Glomerular visceral epithelial cell (primary cell): ENCODE data around the gene NALCN.

Experiments
- DNase-seq: peaks from one replicate; pipeline ENCODE4 v3.0.0-alpha.2; 2016; ENCODE audit errors: extremely low spot score

Gene NALCN

DNA sequence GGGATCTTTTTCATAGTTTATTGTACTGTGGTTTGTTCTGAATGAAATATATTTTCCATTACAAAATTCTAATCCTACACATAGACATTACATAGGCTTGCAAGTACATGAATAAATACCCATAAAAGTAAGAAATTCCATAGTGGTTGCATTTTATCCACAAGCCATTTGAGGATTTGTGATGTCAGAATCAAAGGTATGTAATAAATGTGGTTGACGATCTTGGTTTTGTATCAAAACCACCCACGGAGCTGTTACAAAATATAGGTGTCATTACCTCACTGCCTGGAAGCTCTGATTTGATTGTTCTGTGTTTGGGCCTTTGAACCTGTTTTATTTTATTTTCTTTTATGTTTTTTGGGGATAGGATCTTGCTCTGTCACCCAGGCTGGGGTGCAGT is 125.1 kb downstream of the NALCN start:
- DNase-seq: no peak

DNA sequence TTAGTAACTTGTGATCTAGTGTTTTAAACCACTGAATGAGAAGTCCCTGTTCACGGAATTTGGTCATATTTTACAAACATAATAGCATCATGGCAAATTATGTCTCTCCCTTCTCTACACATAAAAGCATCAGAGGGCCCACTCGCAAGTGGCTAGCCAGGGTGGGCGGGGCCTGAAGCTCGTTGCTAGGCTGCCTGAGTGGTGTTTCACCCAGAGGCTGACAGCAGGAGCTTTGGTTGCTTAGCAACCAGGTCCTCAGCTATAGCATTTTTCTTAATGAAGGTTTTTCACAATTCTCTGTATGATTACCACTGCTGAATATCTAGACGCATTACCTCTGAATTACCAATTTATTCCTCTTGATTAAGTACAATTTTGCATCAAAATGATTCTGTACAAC is 126.5 kb downstream of the NALCN start:
- peak; percentile 15 for DNase-seq

DNA sequence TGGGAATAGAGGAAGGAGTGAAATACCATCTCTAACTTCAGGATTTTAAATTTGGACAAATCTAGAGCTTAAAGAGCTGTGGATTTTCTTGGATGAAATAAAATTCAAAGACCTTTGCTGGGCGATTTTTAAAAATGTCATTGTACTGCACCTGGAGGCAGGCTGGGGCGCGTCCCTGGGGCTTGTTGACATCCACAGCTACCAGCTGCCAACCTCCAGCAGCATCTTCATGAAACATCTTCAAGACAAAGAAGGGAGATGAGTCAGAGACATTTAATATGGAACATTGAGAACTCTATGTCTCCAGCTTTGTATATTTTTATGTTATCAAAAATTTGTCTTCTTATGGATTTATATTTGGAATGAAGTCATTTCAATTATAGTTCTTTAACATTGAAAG is 132.5 kb downstream of the NALCN start:
- DNase-seq: no peak

DNA sequence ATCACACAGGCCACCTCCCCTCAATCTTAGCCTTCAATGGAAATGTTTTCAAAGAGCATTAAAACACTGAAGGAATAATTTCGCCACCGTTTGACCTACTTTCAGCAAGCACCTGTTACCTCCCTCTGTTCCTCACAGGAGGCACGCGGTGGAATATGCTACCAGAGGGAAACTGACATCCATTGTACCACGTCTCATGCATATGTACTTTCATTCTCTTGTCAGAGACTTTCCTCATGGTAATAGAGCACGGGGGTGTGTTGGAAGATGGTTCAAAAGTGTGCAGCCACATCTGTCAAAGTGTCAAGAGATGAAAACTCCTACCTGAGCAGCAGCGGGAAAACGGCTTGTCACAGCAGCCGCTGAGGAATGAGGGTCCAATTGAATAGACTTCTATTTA is 143.4 kb downstream of the NALCN start:
- DNase-seq: no peak

DNA sequence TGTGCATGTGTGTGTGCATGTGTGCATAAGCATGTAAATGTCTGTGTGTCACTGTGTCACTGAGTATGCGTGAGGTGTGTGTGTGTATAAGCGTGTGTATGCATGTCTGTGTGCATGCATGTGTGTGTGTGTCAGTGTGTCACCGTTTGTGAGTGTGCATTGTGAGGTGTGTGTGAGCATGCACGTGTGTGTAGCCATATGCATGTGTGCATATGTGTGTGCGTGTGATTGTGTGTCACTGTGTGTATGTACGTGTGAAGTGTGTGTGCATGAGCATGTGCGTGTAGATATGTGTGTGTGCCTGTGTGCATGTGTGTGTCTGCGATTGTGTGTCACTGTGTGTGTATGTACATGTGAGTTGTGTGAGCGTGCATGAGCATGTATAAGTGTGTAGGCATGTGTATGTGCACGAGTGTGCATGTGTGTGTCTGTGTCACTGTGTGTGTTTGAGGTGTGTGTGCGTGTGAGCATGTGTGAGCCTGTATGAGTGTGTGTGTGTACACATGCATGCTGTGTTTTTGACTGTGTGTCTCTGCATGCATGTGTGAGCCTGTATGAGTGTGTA is 144.5 kb downstream of the NALCN start:
- DNase-seq: no peak

DNA sequence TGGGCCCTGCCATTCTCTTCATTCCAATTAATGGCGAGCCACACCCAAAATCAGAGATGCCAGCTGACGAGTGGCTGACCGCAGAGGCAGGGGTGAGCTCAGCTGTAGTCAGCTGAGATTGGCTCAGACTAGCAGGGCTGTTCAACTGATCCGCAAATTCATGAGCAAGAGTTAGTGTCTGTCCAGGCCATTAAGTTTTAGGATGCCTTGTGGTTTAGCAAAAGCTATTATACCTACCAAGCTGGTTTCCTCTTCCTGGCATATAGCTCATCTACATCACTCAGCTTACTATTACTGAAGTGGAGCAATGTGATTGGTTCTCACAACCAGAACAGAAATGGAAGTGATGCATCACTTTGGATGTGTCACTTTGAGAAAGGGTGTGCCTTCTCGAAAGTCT is 148.7 kb downstream of the NALCN start:
- peak; percentile 92 for DNase-seq

DNA sequence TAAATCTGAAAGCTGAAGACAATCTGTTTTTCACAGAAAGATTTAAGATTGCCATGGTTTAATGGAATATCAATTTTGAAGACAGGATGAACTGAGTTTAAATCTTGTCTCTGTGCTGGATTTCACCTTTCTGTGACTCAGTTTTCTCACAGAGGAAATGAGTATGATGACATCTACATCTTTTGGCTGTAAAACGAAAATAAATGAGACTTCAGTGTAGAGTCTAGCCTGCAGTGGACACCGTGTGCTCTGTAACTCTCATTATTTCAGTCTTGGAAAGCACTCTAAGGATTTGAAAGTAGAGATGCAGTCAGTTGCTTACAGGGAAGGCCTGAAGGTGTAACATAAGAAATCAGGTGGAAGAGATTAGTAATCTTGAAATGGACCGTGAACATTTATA is 150.4 kb downstream of the NALCN start:
- no peak for DNase-seq

DNA sequence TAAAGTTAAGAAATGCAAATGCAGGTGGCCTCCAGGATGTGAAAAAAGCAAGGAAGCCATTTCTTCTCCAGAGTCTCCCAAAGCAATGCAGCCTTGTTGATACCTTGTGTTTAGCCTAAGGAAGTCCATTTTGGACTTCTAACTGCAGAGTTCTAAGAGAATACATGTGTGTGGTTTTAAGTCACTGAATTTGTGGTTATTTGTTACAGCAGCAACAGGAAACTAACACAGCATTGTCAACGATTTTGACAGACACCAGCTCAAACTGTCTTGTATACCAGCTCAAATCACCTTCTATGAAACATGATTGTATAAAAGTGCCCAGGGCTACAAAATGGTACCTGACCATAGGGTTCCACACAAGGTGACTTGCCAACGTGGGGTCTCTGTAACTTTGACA is 151.4 kb downstream of the NALCN start:
- DNase-seq: no peak

DNA sequence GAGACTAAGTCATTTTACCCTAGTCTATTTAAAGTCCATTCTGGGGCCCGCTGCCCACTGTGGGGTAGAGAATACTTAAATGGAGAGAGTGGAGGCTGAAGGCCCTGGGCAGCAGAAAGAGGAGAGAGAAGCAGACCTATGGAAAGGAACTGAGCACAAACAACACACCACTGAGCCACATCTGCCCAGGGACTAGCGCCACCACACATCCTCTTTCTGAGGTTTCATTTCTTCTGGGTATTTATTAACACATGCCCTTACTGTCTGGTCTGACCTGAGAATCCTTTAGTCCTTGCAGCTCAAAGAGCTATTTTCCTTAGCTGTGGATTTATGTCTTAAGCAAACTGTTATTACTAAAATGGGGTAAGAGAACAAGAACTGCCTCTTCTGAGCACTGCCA is 154.0 kb downstream of the NALCN start:
- no peak for DNase-seq

DNA sequence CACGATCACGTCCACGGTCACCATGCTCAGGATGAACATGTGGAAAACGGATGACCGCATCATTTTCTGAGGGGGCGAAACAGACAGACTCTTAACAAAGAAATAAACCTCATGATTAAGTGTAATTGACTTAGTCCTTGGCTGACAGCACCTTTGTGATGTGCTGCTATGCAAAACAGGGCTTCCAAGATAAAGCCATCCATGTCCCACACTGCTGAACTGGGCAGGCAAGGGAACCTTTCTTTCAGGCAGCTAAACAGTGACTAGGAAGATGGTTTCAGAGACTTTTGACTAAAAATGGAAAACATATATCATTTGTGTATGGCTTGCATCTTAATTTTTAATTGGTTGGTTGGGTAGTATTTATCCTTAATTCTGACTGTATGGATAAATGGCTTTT is 157.8 kb downstream of the NALCN start:
- DNase-seq: no peak

DNA sequence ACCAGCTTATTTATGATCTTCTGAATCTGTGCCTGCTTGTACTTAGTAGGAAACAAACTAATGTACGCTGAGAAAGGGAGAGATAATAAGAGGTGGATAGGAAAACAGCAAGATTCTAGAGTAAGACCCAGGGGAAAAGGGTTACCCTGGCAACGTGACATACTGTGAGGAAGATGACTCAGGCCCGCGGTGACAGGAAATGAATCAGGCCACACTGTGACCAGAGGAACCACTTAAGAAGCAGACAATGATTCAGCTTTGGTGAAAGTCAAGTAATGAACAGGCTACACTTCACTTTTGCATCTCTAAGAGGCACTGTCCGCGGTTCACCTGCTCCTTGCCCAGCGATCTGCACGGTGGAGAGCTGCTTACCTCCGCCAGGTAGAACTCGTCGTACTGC is 158.2 kb downstream of the NALCN start:
- peak; percentile 89 for DNase-seq

DNA sequence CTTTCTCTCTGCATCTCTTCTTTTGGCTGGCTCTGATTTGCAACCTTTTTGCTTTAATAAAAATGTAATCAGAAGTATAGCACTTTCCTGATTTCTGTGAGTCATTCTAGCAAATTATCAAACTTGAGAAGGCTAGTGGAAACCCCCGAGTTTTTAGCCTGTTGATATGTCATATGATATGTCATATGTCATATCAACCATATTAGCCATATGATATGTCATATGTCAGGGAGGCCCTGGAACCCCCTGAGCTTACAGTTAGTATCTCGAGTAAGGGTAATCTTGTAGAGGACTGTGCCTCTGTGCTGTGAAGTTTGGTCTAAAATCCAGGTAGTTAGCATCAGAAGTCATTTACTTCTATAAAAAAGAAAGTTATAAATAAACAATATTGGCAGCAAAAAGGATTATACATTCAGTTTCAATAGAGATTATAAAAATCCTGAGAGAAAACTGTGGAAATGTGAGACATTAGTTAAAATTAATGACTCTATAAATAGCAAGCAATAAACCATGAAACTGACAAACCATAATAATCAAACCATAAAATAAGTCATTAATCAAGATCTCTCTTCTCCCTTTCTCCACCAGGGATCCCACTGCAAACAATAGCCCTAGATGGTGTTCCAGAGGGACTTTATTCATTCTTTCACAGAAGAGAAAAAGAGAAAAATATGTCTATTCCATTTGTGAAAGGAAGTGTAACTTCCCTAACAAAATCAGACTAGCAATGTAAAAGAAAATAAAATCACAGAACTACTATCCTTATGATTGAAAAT is 167.4 kb downstream of the NALCN start:
- no peak for DNase-seq

DNA sequence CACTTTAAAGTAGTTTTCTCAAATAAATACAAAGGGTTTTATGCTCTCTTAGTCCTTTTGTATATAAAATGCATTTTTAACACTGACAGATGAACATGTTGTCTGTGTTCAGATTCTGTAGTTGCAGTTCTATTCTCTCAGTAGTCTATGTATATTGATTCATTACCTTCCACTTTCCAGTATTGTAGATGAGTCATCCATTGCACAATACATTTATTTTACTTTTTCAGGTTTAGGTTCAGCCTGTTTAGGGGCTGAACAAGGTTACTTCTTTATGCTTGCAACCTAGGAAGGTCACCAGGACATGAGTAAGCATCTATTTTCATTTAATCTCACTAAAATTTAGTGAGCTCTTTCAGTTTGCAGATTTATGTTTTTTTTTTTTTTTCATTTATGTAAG is 173.6 kb downstream of the NALCN start:
- no peak for DNase-seq

DNA sequence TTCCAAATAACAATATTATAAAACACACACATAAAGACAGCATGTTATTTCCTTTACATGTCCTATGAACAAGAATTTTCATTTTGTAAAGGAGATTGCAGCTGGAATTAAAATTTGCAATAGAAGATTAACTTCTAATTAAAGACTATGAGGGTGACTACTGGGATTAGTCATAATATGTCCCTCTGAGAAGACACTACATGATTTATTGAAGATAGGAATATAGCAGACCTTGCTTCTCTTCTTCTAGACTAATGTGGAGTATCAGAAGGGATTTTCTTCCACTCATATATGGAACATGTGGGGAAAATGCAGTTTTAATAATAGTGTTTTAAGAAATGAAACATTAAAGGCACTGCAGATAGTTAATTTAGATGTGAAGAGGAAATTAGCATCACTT is 177.8 kb downstream of the NALCN start:
- no peak for DNase-seq

DNA sequence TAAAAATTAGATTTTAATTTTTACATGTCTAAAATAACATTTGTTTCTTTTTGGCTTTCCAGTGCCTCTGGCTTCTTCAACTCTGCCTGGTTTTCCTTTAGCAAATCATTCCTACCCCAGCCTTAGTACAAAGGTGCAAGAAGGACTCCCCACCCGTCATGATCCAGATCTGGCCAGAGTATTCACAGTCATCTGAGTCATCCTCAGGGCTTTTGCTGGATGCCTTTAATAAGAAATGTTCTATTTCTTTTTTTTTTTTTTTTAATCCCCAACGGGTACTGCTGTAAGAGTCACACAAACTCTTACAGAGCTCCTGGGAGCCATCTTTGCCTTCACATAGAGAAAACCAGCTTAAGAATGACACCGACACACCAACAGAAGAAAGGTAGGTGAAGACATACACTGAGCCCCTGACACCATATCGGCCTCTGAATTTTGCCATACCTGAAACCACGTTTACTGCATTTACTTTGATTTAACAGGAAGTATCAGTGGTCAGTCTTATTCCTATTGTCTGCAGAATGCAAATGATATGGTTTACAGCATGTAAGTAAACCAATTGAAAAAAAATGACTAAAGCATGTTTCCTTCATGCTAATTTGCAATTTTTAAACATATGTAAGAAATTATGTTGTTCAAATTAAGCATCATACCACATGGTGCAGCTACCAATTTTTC is 184.4 kb downstream of the NALCN start:
- DNase-seq: no peak

DNA sequence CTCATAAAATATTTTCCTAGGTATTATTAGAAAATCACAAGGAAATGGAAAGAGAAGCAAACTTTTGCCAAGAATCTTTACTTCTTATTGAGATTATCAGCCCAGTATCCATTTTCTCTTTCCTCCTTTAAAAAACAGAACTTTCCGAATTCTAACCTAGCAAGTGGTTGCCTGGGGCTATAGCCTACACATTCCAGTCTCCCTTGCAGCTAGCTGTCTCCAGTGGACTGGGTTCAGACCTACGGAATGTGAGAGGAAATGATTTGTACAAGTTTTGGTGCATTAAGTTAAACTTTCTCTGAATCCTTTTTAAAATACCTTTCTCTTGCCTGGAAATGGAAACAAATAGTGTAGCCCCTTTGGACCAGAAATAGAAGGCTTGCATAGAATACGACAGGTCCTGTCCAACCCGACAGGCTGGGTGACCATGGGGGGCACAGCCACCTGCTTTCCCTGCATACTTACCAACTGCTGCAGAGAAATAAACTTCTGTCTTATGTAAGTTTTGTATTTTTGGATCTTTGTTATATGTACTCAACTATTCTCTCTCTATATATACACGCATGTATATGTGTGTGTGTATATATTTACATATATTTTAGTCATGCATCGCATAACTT is 185.9 kb downstream of the NALCN start:
- no peak for DNase-seq

DNA sequence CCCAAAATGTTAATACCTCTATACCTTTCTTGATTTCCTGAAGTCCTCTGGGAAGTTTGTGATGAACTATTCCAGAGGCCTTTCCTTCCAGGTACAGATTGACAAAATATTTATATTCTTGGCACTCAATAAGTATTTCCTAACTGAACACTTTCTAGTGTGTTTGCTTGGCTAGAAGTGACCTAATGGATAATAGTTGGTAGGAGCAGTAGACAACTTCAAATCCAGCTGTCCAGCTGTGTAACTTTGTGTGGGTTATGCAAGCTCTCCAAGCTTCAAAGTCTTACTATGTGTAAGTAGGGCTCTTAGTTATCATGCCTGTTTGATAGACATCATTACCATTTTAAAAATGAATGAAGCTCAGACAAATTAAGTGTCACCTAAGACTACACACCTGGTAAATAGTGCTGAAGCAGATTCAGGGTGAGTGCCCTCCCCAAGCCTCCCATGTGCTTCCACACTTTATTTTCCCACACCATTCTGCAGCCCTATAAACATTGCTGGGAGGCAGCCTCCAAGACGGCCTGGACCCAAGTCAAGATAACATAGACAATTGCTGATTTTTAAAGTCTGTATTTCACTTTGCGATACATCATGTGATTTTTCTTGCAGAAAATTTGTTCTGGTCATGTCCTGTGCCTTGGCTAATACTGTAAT is 196.6 kb downstream of the NALCN start:
- no peak for DNase-seq

DNA sequence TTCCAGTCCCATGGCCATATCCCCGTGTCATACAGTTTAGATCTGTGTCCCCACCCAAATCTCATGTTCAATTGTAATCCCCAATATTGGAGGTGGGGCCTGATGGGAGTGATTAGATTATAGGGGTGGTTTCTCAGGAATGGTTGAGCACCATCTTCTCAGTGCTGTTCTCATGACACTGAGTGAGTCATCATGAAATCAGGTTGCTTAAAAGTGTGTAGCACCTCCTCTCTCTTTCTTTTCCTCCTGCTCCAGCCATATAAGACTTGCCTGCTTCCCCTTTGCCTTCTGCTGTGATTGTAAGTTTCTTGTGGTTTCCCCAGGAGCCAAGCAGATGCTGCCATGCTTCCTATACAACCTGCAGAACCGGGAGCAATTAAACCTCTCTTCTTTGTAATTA is 197.8 kb downstream of the NALCN start:
- no peak for DNase-seq

DNA sequence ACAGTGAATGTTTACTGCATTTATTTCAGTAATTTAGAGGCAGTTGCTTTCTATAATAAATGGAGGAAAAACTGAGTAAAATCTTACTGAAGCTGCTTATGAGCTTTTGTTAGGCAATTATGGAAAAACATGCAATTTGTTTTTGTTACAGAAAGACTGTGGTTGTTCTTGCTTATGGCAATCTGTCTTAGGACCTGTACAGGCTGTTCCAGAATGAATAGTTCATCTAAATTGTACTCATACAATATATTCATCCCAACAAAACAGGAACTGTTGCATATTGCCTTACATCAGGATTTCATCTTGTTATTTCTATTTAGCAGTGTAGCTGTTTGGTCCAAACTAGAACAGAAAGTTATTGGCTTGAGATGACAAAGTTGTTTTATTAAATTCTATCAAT is 199.2 kb downstream of the NALCN start:
- no peak for DNase-seq

DNA sequence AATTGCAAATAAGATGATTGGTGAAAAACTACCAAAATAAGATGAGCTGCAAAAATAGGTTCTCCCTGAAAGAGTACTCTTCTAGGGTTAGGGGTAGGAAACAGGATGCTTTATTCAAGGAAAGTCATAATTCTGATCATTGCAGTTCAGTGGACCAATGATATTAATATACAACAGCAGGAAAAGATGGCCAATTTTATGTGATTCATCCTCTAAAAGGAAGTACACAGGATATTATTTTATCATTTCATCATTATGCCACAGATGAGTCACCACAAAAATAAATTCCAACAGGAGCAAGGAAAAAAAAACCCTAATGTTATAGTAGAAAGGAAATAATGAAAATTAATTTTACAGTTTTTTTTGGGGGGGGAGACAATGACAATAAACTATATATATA is 205.0 kb downstream of the NALCN start:
- DNase-seq: peak; percentile 13

DNA sequence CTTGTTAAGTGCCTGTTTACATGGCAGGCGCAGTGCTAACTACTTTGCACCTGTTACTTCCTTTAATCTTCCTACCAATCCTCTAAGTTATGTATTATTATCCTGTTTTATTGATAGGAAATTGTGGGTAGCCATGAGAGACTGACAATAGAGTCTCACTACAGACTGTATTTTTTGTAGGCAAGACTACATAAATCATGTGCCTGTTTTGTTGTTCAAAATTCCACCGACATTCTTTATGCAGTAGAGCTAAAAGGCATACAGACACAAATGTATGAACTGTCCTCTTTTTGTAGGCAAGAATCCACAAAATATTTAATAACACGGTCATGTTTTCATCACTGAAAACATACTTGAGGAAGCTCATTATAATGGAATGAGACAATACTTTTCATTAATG is 205.5 kb downstream of the NALCN start:
- no peak for DNase-seq

DNA sequence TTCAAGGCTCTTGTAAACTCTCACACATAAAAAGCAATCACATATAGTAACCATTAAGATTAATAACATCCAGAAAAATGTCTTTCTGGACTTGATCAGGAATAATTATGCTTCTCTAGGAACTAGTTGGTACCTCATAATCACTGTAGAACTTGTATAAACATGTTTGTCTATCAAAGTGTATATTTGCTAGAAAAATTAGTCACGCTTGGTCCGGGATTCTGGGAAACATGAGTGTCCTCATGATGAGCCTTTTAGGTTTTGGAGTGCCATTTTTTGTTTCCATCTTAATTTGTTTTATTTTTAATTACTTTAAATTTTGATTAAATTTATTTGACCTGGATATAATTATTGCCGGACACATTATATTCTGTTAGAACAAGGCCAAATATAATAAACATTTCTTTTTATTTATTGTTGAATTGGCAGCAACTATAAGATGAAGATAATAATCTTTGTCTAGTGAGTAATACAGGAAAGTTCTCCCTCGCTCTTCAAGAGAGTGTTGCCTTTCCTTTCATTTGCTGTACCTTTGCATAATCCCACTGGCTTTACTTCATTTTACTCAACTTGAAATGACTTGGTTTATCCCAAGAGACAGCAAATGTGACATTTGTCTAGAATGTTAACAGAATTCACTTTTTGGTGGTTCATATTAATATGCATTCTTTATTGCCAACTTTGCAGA is 207.0 kb downstream of the NALCN start:
- no peak for DNase-seq
